GM21619 (cell line): ENCODE data around the gene PDZRN3.
A peak's percentile ranks its signal among the peaks of the same experiment; 100 is the strongest.

Experiments used
- ATAC-seq: cut with Tn5 transposase; IDR thresholded peaks from one replicate; pipeline ENCODE4 v1.9.1; 2021; ENCODE audit not compliant: unreplicated experiment

The PDZRN3 gene

DNA sequence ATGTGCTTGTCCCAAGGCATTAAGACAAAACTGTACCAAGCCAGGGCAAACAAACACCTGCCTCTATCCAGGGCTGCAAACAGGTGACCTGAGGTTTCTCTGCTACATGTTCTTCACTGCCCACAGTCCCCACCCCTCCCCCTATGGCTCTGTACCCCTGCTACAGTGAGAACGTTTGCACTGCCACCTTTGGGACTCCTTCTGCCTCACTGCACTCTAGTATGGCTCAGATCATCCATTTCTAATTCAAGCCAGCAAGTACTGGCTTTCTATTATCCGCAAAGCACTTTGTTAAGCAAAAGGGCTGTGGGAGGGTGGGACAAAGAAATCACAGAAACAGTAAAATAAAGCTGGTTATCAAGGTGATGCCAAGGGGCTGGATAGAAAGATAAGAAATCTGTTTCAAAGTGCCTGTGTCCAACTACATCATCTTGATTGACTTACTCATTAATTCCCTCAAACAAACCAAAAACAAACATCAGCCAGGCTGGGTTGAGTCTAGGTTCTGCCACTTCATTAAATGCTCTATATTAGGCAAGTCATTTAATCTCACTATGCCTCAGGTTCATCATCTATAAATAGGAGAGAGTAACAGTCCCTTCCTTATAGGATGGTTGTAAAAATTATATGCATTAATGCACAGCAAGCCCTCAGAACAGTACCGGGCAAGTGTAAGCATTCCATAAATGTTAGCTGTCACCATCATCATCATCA lies 95.3 kb downstream of the PDZRN3 start:
- no peak for ATAC-seq

DNA sequence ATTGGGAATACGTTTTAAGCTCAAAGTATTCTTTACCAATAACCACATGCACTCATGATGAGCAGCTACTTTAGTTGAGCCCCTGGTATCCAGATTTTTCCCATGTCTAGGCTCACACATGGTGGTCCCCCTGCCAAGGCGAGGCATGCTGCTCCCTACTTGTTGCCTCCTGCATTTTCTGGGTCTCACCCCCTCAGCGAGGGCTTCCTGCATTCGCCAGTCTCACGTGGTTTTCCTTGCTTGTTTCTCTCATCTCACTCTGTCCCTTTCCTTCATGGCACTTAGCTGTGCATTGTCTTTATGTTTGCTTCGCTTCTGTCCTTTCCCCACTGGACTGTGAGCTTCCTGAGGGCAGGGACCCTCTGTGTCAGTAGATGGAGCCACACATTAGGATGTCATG lies 99.2 kb downstream of the PDZRN3 start:
- no peak for ATAC-seq

DNA sequence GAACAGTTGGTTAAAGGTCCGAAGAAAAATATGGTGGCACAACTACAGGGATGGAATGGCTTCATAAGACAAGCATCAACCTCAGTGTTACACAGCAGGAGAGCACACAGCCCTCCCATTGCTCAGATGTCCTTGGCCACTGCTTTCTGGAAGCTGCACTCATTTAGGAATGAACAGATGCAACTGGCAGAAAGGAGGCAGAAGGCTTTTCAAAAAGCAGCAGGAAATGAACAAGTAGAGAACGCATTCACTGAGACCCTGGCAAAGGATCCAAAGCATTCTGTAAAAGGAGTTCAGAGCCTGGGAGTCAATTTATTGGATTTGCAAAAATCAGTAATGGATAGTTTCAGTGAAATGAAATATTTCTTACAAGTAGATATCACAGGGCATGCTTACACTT lies 101.1 kb downstream of the PDZRN3 start:
- no peak for ATAC-seq

DNA sequence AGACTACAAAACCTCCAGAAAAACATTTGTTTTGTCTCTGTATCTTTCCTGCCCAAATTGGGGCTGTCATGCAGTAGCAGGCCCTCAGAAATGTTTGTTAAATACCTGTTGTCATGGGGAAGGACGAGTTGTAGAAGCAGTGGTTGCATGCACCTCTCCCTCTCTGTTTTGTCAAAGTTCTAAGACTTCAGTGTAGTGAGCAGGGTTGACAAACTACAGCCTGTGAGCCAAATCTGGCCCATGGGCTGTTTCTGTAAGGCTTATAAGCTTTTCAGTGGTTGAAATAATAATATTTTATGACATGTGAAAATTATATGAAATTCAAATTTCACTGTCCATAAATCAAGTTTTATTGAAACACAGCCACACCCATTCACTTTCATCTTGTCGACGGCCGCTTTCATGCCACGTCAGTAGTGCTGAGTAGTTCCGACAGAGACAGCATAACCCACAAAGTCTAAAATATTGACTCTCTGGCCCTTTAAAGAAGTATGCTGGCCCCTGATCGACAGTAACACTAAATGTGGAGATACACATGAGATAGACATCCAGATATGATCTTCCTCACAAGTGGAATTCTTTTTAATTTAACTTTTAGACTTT lies 102.9 kb downstream of the PDZRN3 start:
- no peak for ATAC-seq

DNA sequence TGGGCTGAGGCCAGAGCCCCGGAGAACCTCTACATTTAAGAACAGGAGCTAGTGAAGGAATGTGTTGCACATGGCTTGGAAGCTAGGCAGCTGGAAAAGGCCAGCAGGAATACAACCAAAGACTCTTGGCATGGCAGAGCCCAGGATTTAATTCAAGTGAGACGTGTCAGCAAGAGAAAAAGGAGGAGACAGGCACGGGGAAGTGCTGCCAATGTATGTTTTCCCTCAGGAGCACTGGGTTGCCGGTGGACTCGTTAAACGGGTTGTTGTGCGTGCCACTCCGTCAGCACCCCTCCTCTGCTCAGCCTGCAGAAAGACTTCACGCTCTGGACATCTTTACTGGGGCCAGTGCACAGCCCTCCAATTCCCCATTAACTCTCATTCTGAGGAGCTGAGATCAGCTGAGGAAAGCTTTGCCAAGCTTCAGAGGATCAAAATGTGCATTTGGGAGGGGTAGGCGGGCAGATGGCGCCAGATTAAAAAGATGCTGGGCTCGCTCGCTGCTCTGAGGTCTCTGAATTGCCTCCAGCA lies 103.7 kb downstream of the PDZRN3 start:
- ATAC-seq, result no peak

DNA sequence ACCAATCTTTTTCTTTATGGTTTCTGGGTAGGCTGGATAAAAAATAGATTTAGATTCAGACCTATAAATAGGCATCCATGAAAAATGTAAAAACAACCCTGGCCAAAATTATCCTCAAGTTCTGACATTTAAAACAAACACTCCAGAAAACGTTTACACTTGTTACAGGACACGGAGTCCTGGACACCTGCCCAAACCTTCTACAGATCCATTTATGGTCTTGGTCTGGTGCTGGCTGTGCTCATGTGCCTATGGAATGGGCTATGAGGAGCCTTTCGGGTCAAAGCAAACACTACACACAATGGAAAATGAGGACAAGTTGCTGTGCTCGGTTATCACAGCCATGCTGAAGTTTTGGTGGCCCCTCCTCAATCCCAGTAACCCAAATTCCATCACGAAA lies 108.1 kb downstream of the PDZRN3 start:
- no peak for ATAC-seq

DNA sequence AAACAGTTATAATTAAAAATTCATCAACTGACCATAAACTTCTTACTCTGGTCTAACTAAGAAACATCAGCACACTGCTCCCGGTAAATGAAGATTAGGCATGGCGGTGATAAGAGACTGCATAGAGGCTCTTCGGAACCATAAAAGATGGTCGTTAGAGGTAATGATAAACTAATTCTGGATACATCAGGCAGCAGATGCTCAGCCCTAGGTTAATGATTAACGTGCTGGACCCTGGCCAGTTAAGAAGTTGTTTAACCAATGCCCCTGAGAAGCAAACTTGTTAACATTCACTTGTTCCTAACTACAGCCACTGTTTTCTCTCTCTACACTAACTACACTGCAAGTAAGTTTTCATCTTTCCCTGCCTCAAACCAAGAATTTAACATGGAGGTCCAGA lies 111.5 kb downstream of the PDZRN3 start:
- no peak for ATAC-seq

DNA sequence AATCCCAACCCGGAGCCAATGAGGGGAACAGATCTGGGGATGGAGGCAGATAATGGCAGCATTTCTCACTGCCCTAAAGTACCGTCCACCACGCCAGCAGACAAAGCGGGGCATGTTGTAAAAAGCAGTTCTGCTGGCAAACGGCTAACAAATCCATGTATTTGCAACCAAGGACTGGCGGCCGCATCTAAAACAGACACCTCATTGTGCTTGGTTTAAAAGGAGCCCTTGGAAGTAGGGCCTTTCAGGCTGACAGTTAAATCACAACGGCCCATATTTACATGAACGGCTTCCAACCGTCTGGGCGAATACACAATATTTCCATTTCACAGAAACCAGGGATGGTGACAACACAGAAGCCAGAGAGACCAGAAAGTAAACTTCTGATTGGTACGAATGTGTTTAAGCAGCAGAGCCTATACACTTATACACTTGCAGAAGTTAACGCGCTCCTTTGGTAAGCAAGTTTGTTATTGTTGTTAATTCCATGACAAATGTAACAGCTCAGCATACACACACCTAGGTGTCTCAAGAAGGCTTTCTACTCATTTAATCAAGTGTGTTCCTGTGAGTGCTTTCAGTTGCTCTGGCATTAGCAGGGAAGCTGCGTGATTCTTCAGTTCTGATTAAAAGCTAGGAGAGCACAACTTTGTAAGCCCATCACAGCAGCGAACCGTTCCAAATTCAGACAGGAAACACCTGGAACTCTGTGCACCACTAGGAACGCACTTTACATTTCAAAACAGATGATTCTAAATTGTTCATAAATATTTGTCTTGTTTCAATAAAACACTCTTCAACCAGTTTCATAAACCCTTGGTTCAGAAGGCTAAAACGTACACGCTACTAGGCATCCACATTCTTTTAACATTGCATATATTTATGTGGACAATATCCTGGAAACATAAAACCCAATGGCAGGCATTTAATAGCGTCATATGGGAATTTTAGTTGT lies 112.9 kb downstream of the PDZRN3 start:
- ATAC-seq, result no peak

DNA sequence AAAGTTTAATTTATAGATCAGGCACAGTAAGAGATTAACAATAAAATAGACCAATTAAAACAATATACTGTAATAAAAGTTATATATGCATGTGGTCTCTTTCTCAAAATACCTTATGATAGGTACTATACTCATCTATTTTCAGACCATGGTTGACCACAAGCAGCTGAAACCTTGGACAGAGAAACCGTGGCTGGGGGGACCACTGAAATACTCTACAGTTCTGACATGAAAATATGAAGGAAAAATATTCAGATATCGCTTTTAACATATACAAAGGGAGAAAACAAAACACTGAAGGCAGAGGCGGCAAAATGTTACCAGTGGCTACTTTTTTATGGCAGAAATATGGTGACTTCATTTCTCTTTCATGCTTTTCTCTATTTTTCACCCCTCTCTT lies 114.0 kb downstream of the PDZRN3 start:
- ATAC-seq, result no peak

DNA sequence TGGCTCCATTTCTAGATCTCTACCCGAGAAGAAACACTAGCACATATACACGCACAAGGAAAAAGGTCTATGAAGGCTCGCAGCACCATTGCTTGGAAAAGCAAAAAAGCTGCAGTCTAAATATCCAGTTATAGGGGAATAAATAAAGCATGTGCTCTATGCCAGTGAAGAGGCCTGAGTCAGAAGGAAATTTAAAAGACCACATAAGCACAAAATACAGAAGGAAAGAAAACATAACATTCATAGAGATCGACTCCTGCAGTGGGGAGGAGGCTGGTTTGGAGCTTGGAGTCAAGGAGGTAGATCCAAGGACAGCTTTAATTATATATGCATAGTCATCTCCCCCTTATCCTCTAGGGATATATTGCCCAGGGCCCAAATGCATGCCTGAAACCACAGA lies 114.4 kb downstream of the PDZRN3 start:
- ATAC-seq, result no peak

DNA sequence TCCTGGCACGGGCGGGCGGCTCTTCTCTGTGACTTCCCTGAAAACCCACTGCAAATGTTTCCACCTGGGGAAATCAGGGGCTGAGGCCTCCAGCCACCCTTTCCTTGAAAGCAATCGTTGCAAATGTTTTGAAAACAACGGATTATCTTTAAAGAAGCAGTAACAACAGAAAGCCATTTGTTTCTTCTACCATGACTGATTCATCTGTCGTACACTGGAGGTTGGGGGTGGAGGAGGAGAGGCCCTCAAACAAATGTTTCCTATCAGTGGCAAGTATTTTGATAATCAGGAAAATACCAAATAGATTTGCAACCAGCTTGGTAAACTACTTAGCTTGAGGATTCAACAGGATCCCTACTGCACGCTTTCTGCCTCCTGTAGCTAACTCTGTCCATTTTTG lies 114.9 kb downstream of the PDZRN3 start:
- no peak for ATAC-seq

DNA sequence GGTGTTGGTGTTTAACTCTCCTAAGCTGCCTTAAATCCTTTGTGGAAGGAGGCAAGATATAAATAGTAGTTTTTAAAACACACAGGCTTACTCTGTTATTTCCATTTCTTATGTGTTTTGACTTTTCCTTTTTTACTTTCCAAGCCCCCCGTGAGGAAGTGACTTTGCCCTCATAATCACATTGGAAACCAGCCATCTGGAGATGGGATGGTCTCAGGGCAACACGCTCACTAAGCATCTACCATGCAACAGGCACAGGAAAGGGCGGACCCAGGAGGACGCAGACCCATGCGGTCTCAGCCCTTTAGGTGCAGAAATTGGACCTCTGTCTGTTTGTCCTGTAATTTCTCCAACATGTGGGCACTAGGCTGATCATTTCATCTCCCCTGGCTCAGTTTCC lies 115.7 kb downstream of the PDZRN3 start:
- ATAC-seq, result no peak

DNA sequence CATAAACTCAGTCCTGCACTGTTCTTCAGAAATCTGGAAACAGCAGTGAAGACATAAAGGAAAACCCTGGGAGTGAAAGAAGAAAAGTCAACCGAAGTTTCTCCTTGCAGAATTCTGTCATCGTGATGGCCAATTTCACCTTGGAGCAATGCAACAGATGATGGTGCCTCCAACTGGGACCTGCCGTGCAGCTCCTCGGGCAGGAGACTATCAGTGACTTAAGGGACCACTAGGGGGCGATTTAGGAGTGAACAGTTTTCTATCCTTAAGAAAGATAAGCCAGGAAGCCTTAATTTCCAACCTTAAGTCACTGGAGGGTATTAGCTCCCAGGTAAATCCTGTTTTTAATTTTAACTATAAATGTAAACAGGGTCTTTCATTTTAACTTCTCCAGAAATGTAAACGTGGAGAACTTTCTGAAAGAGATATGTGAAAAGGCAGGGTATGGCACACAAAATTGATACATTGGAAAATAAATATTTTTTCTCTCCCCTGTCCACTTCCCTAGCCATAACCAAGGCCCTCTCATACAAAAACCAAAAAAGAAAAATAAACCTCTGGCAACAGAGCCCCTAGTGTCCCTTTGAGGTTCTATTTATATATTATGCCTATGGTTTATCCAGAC lies 116.3 kb downstream of the PDZRN3 start:
- peak; percentile 74 for ATAC-seq

DNA sequence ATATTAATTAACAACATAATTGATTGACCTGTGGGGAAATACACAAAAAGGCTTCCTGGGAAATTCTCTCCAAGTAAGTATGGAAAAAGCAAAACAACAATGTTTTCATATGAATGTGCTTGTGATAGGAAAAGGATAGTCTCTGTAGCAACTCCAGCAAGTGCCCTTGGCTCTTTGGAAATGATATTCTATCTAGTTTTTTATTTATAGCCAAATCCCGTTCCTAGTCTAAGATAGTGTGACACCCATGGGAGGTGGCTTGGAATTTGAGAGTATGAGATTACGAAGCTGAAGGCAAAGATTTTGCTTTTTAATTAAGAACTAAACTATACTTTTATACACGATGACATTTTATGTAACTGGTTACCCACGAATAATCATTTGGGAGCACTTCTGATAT lies 119.9 kb downstream of the PDZRN3 start:
- no peak for ATAC-seq

DNA sequence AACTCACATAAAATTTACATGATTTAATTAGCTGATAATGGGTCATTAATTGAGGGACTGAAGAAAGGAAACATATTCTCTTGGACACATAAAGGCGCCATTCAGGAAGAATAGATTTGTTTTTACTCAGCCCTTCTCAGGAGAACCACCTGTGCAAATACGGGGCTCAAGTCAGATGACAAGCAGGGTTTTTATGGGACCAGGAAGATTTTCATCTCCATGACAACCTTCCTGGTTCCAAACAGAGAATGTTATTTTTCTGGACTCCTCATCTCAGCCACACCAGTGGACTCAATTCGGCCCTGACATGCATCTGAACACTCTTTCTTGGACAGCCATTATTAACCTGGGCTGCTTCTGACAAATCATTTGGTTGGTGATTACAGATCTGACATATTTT lies 120.5 kb downstream of the PDZRN3 start:
- no peak for ATAC-seq

DNA sequence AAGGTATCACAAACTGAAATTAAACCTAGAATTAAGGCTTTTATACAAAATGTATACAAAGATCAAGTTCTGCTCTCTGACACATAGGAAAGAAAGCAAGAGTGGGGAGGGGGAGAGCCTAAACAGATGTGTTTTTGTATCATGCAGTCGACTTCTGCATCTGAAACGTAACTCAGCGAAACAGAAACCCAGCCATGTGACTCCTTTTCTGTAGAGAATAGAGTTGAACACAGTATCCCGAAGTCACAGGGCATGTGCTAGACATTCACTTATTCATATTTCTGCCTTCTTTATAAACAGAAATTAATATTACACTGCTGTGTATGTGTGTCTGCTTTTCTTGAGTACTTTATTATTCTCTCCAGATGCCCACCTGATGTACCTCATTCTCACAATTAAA lies 121.0 kb downstream of the PDZRN3 start:
- ATAC-seq, result peak; percentile 45

DNA sequence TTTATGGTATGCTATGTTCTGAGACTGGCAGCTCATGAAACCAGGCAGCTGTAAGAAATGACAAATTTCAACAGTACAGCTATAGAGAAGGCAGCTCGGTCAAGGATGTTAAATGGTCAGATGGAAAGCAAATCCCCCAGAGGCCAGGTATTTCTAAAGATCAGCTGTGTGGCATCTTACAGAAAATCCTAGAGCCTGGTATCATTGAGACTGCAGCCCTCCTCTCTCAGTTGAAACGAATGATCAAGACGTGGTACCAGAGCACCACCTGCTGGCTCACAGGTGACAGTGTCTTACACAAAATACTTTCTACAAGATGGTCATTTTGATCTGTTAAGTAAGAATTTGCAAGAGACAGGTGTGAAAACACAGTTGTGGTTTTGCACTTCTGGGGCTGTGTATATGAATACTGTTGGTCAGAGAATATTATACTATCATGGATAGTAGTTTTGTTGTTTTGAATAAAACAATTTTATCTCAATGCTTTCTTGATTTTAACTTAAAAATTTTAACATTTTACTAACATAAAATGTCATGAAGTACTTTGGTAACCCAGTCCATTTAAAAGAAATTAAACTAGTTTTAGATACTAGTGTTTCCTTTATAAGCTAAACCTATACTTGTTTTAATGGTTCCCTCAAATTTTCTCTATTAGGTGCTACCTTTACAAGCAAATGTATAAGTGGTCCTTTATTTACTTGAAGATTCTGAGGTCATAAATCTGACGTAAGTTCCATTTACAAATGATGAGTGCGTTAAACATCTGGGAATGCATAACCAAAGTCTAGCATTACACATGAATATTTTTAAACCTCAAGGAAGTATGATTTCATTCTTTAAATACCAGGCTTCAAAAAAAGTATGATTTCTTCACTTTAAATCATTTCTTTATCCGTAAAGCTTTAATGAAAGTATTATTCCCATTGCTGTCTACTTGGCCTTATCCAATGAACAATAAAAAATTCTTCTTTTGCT lies 121.8 kb downstream of the PDZRN3 start:
- peak; percentile 63 for ATAC-seq

DNA sequence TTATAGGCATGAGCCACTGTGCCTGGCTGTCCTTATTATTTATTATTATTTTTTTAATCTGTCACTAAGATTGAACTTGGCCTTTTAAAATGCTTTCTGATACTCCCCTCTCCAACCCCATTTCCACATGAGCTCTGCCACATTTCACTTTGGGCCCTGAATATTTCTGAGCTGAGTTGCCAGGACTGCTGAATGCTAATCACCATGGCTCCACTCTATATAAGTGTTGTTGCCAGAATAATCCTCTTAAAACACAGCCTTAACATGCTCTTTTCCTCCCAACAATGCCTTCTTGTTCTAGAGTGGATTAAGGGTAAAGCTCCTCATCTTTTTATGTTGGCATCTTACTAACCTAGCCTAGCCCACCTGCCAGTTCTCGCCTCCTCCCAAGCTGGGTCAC lies 124.4 kb downstream of the PDZRN3 start:
- no peak for ATAC-seq

DNA sequence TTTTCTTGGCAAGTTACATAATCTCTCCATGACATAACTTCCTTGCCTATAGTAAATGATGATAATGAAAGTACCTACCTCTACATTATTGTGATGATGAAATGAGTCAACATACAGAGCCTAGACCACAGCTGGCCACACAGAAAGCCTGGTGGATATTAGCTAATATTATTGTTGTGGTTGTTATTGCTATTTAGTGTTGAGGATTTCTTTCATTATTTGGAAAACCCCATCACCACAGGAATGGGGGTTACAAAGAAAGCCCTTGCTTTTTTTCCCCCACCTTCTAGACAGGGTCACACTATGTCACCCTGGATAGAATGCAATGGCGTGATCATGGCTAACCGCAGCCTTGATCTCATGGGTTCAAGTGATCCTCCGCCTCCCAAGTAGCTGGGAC lies 125.0 kb downstream of the PDZRN3 start:
- peak; percentile 41 for ATAC-seq
